Fibroblast of mammary gland (primary cell): Measurements from ENCODE around the gene ROS1.

Experiments
- DNase-seq: peaks from one replicate; pipeline ENCODE4 v3.0.0-alpha.2; 2010; ENCODE audit warnings: low read depth
- H3K4me3 ChIP-seq: 2 replicates; pipeline ENCODE4 v1.5.1; 2011; ENCODE audit warnings: low read depth, mild to moderate bottlenecking, low read length, moderate library complexity; ENCODE audit not compliant: control insufficient read depth
- CTCF ChIP-seq: conservative IDR thresholded peaks from 2 replicates; pipeline ENCODE4 v1.5.1; 2011; ENCODE audit warnings: low read depth, low read length, inconsistent platforms; ENCODE audit not compliant: control insufficient read depth, insufficient read depth

ROS1 gene

DNA sequence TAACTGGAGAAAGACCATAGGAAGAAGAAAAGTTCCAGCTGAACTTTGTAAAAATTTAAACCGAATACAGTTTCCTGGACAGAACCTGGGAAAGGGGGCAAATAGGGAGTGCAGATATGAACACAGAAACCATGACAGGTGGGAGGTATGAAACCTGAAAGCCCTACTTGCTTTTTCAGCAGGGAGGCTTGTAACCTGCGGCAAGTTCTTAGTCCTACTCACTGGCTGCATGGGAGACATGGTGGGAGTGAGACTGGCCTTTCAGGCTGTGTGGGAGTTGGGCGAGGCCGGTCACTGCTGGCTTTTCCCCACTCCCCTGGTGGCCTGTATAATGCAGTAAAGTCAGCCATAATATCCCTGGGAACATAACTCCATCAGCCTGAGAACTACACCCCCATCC lies 54.2 kb downstream of the ROS1 start:
- TF ChIP-seq CTCF, result no peak
- no peak for DNase-seq
- H3K4me3 ChIP-seq, result no peak overlapping the region

DNA sequence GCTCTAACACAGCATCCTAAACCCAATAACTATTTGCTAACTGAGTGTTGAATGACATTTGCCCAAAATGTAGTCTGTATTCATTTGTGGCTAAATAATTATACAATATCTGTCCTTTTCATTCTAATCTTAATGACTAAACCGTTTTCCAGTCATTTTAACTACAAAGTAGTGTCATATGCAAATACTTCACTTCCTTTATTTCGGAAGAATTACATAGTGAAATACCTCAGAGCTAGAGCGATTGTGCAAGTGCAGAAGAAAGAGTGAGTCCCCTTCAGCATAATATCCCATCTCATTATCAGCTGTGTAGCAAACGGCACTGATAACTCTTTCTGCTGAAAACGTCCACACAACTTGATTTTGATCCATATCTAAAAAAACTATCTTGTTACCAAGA lies 66.2 kb downstream of the ROS1 start:
- no peak for DNase-seq
- no peak for TF ChIP-seq CTCF
- H3K4me3 ChIP-seq, result no peak overlapping the region

- TF ChIP-seq CTCF, result no peak
- DNase-seq, result no peak
- H3K4me3 ChIP-seq, result no peak overlapping the region
Observed at GRCh38 chr6:117354671-117355070, 71.1 kb downstream of the ROS1 start.

DNA sequence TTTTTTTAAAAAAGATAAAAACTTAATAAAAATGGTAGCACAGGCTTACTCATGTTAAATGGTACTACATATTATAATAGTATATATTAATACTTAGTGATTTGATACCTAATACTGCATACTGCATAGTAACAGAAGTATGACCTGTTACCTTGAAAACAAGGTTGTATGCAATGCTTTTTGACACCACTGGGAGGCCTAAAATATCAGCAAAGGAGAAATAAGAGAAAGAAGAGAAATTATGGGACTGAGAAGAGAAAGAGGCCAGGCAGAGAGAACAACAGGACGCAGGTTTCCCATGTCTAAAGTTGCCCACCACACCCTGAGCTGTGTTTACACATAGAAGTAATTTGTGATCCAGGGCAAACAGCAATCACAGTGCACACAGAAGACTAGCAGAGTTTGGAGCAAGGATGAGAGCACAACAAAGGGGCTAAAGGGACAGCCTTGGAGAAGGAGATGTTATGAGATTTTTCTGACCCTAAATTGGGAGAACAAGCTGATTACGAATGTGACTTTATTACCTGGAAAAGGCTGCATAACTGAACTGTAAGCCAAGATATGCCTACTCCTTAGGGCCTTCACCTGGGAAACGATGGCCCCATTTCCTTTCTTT lies 73.2 kb downstream of the ROS1 start:
- peak; percentile 43 for DNase-seq

DNA sequence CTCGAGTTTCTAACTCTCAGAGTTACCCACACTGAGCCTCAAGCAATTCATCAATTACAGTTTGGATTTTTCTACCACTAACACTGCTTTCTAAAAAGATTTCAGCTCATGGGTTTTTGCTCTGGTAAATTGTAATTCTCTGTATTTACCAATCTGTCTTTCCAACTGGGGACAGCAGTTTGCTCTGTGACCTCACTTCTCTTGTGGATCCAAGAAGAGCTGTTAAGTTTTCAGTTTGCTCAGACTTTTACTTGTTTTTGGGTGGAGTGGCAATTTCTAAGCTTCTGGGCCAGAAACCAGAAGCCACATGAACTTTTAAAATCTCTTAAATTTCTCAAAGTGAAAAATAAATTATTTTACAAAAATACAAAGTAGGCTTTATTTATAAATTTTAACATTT lies 74.2 kb downstream of the ROS1 start:
- no peak for DNase-seq
- H3K4me3 ChIP-seq, result no peak overlapping the region
- TF ChIP-seq CTCF, result no peak

More for the DNA sequence above, 73.2 kb downstream of the ROS1 start:
- no peak overlapping the region for H3K4me3 ChIP-seq
- TF ChIP-seq CTCF, result peak; percentile 63

- DNase-seq, result peak; percentile 48
- no peak overlapping the region for H3K4me3 ChIP-seq
- peak; percentile 38 for TF ChIP-seq CTCF
Observed at GRCh38 chr6:117346142-117346930, 79.4 kb downstream of the ROS1 start.
